Large intestine (tissue), 3 donors: Measurements from ENCODE around the gene KRT38. TPM values are rescaled to one million over a fixed set of nuclear protein-coding genes. Genes with fewer than 3 reads are reported as not detected.
"Not testable (repeated sequence)": the region's sequence is repeated elsewhere in the genome, so short reads cannot be mapped to it uniquely, and the experiment has no call there.

ENCODE experiments used
- DNase-seq, 2 donors: peaks; one replicate each; pipeline versions ENCODE4 v3.0.0 to v3.0.0-alpha.2; 2013
- H3K27ac ChIP-seq: one replicate; pipeline ENCODE4 v1.5.1; 2013; ENCODE audit warnings: low read length
- H3K27me3 ChIP-seq: 2 replicates; pipeline ENCODE4 v1.6.1; 2013; ENCODE audit warnings: low read length; ENCODE audit not compliant: control insufficient read depth, insufficient read depth
- H3K36me3 ChIP-seq: 2 replicates; pipeline ENCODE4 v1.6.1; 2013; ENCODE audit warnings: low read length; ENCODE audit not compliant: control insufficient read depth, insufficient read depth
- H3K4me1 ChIP-seq: one replicate; pipeline ENCODE4 v1.6.1; 2013; ENCODE audit warnings: low read length; ENCODE audit not compliant: control insufficient read depth, insufficient read depth
- H3K4me3 ChIP-seq: one replicate; pipeline ENCODE4 v1.5.1; 2013; ENCODE audit warnings: low read length
- H3K9me3 ChIP-seq: one replicate; pipeline ENCODE4 v1.6.1; 2013; ENCODE audit warnings: mild to moderate bottlenecking, low read depth, low read length, moderate library complexity; ENCODE audit not compliant: control insufficient read depth
- WGBS: methylation state at CpG from one replicate; pipeline ENCODE4 v1.1.5; 2013; ENCODE audit warnings: low lambda C conversion rate; ENCODE audit not compliant: insufficient coverage; 5-methylcytosine and 5-hydroxymethylcytosine counted together
- polyA plus RNA-seq: library from polyadenylated mRNA; unstranded; fragments of 120-200 nt; gene quantifications from one replicate; pipeline ENCODE4 v1.2.1, GENCODE V29; 2013

KRT38 gene
- polyA plus RNA-seq, 1 donor: not detected

- no CpG with 5 or more reads among the region's 13 CpGs for WGBS
- Histone ChIP-seq H3K4me1 (no peaks in the 10 kb centered on the region), H3K27me3 (peaks cover 8% of the 10 kb centered on the region), H3K9me3 (no peaks in the 10 kb centered on the region), H3K4me3 (no peak within 1 kb of the TSS), H3K36me3 (no peaks in the 10 kb centered on the region), H3K27ac (no peak within 1 kb of the TSS)
- no peak for DNase-seq
These were observed 16.6 kb downstream of the KRT38 start, which contains the start of gene KRT37 for GRCh38 chr17:41424111-41424635. Gene KRT37 (minus strand): TSS chr17:41424585. CDS start chr17:41424523, 62 bp downstream.

- WGBS: no CpG with 5 or more reads among the region's 11 CpGs
- not testable (repeated sequence) for H3K27ac ChIP-seq, H3K27me3 ChIP-seq
These were observed 18.2 kb downstream of the KRT38 start for GRCh38 chr17:41422586-41422985.

GRCh38 chr17:41421617-41422016 lies 19.2 kb downstream of the KRT38 start:
- peak in 1 of 2 donors; percentile 9 for DNase-seq
- no peak overlapping the region for H3K4me3 ChIP-seq
- H3K27ac ChIP-seq: no peak overlapping the region
- peaks cover 8% of the 10 kb centered on the region for H3K27me3 ChIP-seq
- H3K36me3 ChIP-seq: no peaks in the 10 kb centered on the region
- 60% methylated on average over 1 of the region's 4 CpGs for WGBS
- no peaks in the 10 kb centered on the region for H3K4me1 ChIP-seq
- no peaks in the 10 kb centered on the region for H3K9me3 ChIP-seq

More at GRCh38 chr17:41422586-41422985, 18.2 kb downstream of the KRT38 start:
- not testable (repeated sequence) for H3K4me3 ChIP-seq, DNase-seq, H3K4me1 ChIP-seq, H3K36me3 ChIP-seq, H3K9me3 ChIP-seq

GRCh38 chr17:41421116-41421515 lies 19.7 kb downstream of the KRT38 start:
- H3K9me3 ChIP-seq: no peaks in the 10 kb centered on the region
- no CpG with 5 or more reads among the region's 9 CpGs for WGBS
- H3K27me3 ChIP-seq: peaks cover 8% of the 10 kb centered on the region
- H3K36me3 ChIP-seq: no peaks in the 10 kb centered on the region
- H3K4me1 ChIP-seq: no peaks in the 10 kb centered on the region
- DNase-seq: peak; percentile 31 to 32
- no peak overlapping the region for H3K4me3 ChIP-seq
- no peak overlapping the region for H3K27ac ChIP-seq

- no peak for DNase-seq
- WGBS: no CpG with 5 or more reads among the region's 4 CpGs
- no peak overlapping the region for H3K4me3 ChIP-seq
- peaks cover 8% of the 10 kb centered on the region for H3K27me3 ChIP-seq
- no peaks in the 10 kb centered on the region for H3K36me3 ChIP-seq
- no peaks in the 10 kb centered on the region for H3K4me1 ChIP-seq
- H3K27ac ChIP-seq: no peak overlapping the region
- no peaks in the 10 kb centered on the region for H3K9me3 ChIP-seq
These were observed 20.6 kb downstream of the KRT38 start for GRCh38 chr17:41420134-41420533.

GRCh38 chr17:41419716-41420115 lies 21.1 kb downstream of the KRT38 start:
- no peak overlapping the region for H3K27ac ChIP-seq
- no peaks in the 10 kb centered on the region for H3K9me3 ChIP-seq
- H3K36me3 ChIP-seq: no peaks in the 10 kb centered on the region
- no peak for DNase-seq
- no CpG with 5 or more reads among the region's 4 CpGs for WGBS
- peaks cover 8% of the 10 kb centered on the region for H3K27me3 ChIP-seq
- H3K4me3 ChIP-seq: no peak overlapping the region
- H3K4me1 ChIP-seq: no peaks in the 10 kb centered on the region

GRCh38 chr17:41418116-41418860 lies 22.5 kb downstream of the KRT38 start:
- Histone ChIP-seq H3K9me3 (no peaks in the 10 kb centered on the region), H3K4me1 (no peaks in the 10 kb centered on the region), H3K27me3 (no peaks in the 10 kb centered on the region), H3K27ac (no peak overlapping the region), H3K4me3 (no peak overlapping the region), H3K36me3 (no peaks in the 10 kb centered on the region)
- no CpG with 5 or more reads among the region's 7 CpGs for WGBS
- no peak for DNase-seq

GRCh38 chr17:41417576-41418015 lies 23.2 kb downstream of the KRT38 start:
- no peak for DNase-seq
- Histone ChIP-seq H3K27ac (no peak overlapping the region), H3K36me3 (no peaks in the 10 kb centered on the region), H3K9me3 (no peaks in the 10 kb centered on the region), H3K27me3 (no peaks in the 10 kb centered on the region), H3K4me1 (no peaks in the 10 kb centered on the region), H3K4me3 (no peak overlapping the region)
- WGBS: 86% methylated on average over 1 of the region's 4 CpGs

- Histone ChIP-seq H3K27me3 (no peaks in the 10 kb centered on the region), H3K9me3 (no peaks in the 10 kb centered on the region), H3K4me1 (no peaks in the 10 kb centered on the region), H3K4me3 (no peak overlapping the region), H3K27ac (no peak overlapping the region), H3K36me3 (no peaks in the 10 kb centered on the region)
- no peak for DNase-seq
- no CpG with 5 or more reads among the region's 6 CpGs for WGBS
These were observed 23.7 kb downstream of the KRT38 start for GRCh38 chr17:41417127-41417526.

GRCh38 chr17:41416479-41416878 lies 24.3 kb downstream of the KRT38 start:
- H3K36me3 ChIP-seq: no peaks in the 10 kb centered on the region
- H3K9me3 ChIP-seq: no peaks in the 10 kb centered on the region
- no peaks in the 10 kb centered on the region for H3K4me1 ChIP-seq
- DNase-seq: no peak
- no peak overlapping the region for H3K27ac ChIP-seq
- 88% methylated on average over 1 of the region's 5 CpGs for WGBS
- no peaks in the 10 kb centered on the region for H3K27me3 ChIP-seq
- no peak overlapping the region for H3K4me3 ChIP-seq
